Right lobe of liver (tissue), 6 donors: ENCODE data around the gene COL3A1. TPM values are rescaled to one million over a fixed set of nuclear protein-coding genes. Genes with fewer than 3 reads are reported as not detected.
A peak's percentile ranks its signal among the peaks of the same experiment; 100 is the strongest.

Experiments used
- ATAC-seq, 4 donors: fragments of 200-7000 bp; cut with Tn5 transposase; one replicate each; pipeline ENCODE4 v1.9.1; 2020; ENCODE audit warnings: mild to moderate bottlenecking in 4 of 4, moderate library complexity in 4 of 4
- DNase-seq, 3 donors: peaks; one replicate each; pipeline ENCODE4 v3.0.0-alpha.2; 2020
- H3K27ac ChIP-seq, 3 donors: fragments of 200-600 bp; one replicate each; pipeline ENCODE4 v1.8.0; 2022
- H3K27me3 ChIP-seq, 2 donors: fragments of 200-600 bp; one replicate each; pipeline ENCODE4 v1.8.0; 2022
- H3K36me3 ChIP-seq, 4 donors: fragments of 200-600 bp; sonication (generic) in 1 of 4; one replicate each; pipeline versions ENCODE4 v1.5.1 to v1.8.0; 2017 to 2022; ENCODE audit warnings: control low read depth in 1 of 4
- H3K4me1 ChIP-seq, 4 donors: fragments of 200-600 bp; sonication (generic) in 1 of 4; one replicate each; pipeline versions ENCODE4 v1.5.1 to v1.8.0; 2017 to 2022; ENCODE audit warnings: control low read depth in 1 of 4
- H3K4me3 ChIP-seq, 3 donors: fragments of 200-600 bp; one replicate each; pipeline ENCODE4 v1.8.0; 2022
- H3K9me3 ChIP-seq, 4 donors: fragments of 200-600 bp; sonication (generic) in 1 of 4; one replicate each; pipeline versions ENCODE4 v1.5.1 to v1.8.0; 2017 to 2022; ENCODE audit warnings: control low read depth in 1 of 4
- CTCF ChIP-seq, 4 donors: fragments of 200-600 bp in 3 of 4; fragments of 450-650 bp in 1 of 4; IDR thresholded peaks; one replicate each; pipeline versions ENCODE4 v1.5.1 to v1.8.0; 2016 to 2022; ENCODE audit warnings: antibody characterized with exemption in 4 of 4, mild to moderate bottlenecking in 2 of 4
- POLR2A ChIP-seq: fragments of 450-650 bp; IDR thresholded peaks from one replicate; pipeline ENCODE4 v1.6.1; 2017; ENCODE audit warnings: antibody characterized with exemption, mild to moderate bottlenecking
- WGBS: methylation state at CpG from one replicate; pipeline ENCODE4 v1.1.6; 2018; ENCODE audit warnings: low coverage, low lambda C conversion rate; ENCODE audit not compliant: insufficient coverage; ENCODE audit errors: missing lambda C conversion rate; 5-methylcytosine and 5-hydroxymethylcytosine counted together
- intact Hi-C, 2 donors: fragments of 100-400 bp; cut with DNase I; formaldehyde crosslinking; loops; one replicate each; pipeline versions ENCODE4 v1.11.2 to v1.14.1; 2022
- total RNA-seq, 6 experiments: library from RNA; depleted of rRNA in 2 of 6; stranded (reverse); fragments of >200 nt in 2 of 6; fragmentation: NEBNext Ultra II Directional in 3 of 6; extraction: Animal tissue kit (Norgen Biotek cat#: 25700) in 3 of 6; gene quantifications; one replicate each; pipeline versions ENCODE4 v1.1.0 to v1.2.4, GENCODE V29; 2016 to 2023
- donor health status: DM: no; HTN: yes; CAD: no.
- donor health status: DM: no; HTN: no; CAD: no.
- donor health status: DM: no; HTN: no; CAD: no.
- donor health status: DM: no; HTN: yes; CAD: no.
- donor health status: DM: no; HTN: yes; CAD: no.

The COL3A1 gene
- total RNA-seq, 6 experiments from 2014 or later = 13.8 to 97.0 (median 60.9) TPM

GRCh38 chr2:188986839-188987238 lies 12.7 kb downstream of the COL3A1 start:
- Histone ChIP-seq H3K27ac (no peak overlapping the region), H3K27me3 (no peaks in the 10 kb centered on the region), H3K4me1 (no peaks in the 10 kb centered on the region), H3K36me3 (no peaks in the 10 kb centered on the region), H3K9me3 (no peaks in the 10 kb centered on the region), H3K4me3 (no peak overlapping the region)
- no peak for ATAC-seq
- no peak for DNase-seq
- TF ChIP-seq POLR2A = no peak
- no peak for TF ChIP-seq CTCF (IDR thresholded peaks at IDR 0.05)
- 44% methylated on average over 4 of the region's 4 CpGs for WGBS
- intact Hi-C loops = no loop called here

- Histone ChIP-seq H3K9me3 (peaks cover 0 to 3% (median 0%) of the 10 kb centered on the region in 4 donors), H3K36me3 (no peaks in the 10 kb centered on the region), H3K4me3 (no peak overlapping the region), H3K27me3 (no peaks in the 10 kb centered on the region), H3K4me1 (no peaks in the 10 kb centered on the region), H3K27ac (no peak overlapping the region)
- no peak for DNase-seq
- no CpG with 5 or more reads among the region's 1 CpG for WGBS
- intact Hi-C loops = no loop called here
- no peak for ATAC-seq
- TF ChIP-seq CTCF (IDR thresholded peaks at IDR 0.05) (no peak), POLR2A (no peak)
Measured at GRCh38 chr2:188993247-188993646, 19.1 kb downstream of the COL3A1 start.

- ATAC-seq = peak in 1 of 4 donors; percentile 15
- TF ChIP-seq POLR2A (no peak), CTCF (IDR thresholded peaks at IDR 0.05) (no peak)
- Histone ChIP-seq H3K9me3 (peaks cover 0 to 3% (median 0%) of the 10 kb centered on the region in 4 donors), H3K36me3 (no peaks in the 10 kb centered on the region), H3K4me3 (no peak overlapping the region), H3K27ac (no peak overlapping the region), H3K27me3 (no peaks in the 10 kb centered on the region), H3K4me1 (no peaks in the 10 kb centered on the region)
- no peak for DNase-seq
- intact Hi-C loops = no loop called here
Measured at GRCh38 chr2:188997263-188997662, 23.1 kb downstream of the COL3A1 start.

GRCh38 chr2:189000221-189000620 lies 26.0 kb downstream of the COL3A1 start:
- Histone ChIP-seq H3K27ac (no peak overlapping the region), H3K9me3 (peaks cover 0 to under 1% (median 0%) of the 10 kb centered on the region in 4 donors), H3K27me3 (no peaks in the 10 kb centered on the region), H3K4me3 (no peak overlapping the region), H3K36me3 (no peaks in the 10 kb centered on the region), H3K4me1 (no peaks in the 10 kb centered on the region)
- DNase-seq = no peak
- intact Hi-C loops = no loop called here
- TF ChIP-seq POLR2A (no peak), CTCF (IDR thresholded peaks at IDR 0.05) (no peak)
- no peak for ATAC-seq

- ATAC-seq = peak in 3 of 4 donors; percentile 22 to 66 (median 63)
- no peaks in the 10 kb centered on the region for H3K36me3 ChIP-seq
- no peaks in the 10 kb centered on the region for H3K27me3 ChIP-seq
- DNase-seq = no peak
- intact Hi-C loops = no loop called here
- no peak overlapping the region for H3K4me3 ChIP-seq
- no peaks in the 10 kb centered on the region for H3K9me3 ChIP-seq
- whole genome bisulfite sequencing = 40% methylated on average over 1 of the region's 1 CpG
- no peaks in the 10 kb centered on the region for H3K4me1 ChIP-seq
- no peak overlapping the region for H3K27ac ChIP-seq
- no peak for TF ChIP-seq POLR2A
- TF ChIP-seq CTCF (IDR thresholded peaks at IDR 0.05) = no peak
Measured at GRCh38 chr2:189002079-189002478, 27.9 kb downstream of the COL3A1 start.
